HTERT RPE-1 (cell line): Measurements from ENCODE around the gene AGBL1.

Source experiments
- in situ Hi-C: fragments of 300-500 bp; cut with MboI; formaldehyde crosslinking; loops from 4 replicates; pipeline ENCODE4 v1.14.3; 2020; ENCODE audit warnings: low sequenced_read_pairs

AGBL1 gene

GRCh38 chr15:86629409-86630356, 550.0 kb downstream of the AGBL1 start:
- in situ Hi-C loops = no loop called here

DNA sequence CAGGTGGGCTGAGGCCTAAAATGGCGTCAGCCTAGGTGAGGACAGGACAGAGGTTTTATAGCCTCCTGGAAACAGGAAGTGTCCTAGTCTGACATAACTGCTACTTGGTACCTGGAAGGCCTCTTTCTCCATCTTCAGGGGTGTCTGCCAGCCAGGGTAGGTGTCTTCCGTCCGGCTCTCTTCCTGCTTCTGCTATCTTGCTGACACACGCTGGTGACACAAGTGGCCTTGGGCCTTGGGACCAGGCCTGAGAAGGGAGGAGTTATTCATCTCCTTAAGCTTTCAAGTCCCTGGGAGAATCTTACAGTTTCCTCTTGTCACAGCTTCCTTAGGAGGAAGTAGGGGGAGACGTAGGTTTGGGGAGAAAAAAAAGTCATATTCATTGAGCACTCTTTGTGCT, 551.3 kb downstream of the AGBL1 start:
- in situ Hi-C loops = no loop called here

DNA sequence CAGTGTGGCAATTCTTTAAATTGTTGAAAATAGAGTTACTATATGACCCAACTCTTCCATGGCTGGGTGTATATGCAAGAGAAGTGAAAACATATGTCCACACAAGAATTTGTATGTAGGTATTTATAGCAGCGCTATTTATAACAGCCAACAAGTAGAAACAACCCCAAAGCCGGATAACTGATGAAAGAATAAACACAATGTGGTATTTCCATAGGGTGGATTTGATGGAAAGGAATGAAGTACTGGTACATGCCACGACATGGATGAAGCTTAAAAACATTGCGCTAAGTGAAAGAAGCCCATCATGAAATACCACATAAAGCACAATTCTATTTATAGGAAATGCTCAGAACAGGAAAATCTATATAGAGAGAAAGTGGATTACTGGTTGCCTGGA, 554.5 kb downstream of the AGBL1 start:
- in situ Hi-C loops = no loop called here

DNA sequence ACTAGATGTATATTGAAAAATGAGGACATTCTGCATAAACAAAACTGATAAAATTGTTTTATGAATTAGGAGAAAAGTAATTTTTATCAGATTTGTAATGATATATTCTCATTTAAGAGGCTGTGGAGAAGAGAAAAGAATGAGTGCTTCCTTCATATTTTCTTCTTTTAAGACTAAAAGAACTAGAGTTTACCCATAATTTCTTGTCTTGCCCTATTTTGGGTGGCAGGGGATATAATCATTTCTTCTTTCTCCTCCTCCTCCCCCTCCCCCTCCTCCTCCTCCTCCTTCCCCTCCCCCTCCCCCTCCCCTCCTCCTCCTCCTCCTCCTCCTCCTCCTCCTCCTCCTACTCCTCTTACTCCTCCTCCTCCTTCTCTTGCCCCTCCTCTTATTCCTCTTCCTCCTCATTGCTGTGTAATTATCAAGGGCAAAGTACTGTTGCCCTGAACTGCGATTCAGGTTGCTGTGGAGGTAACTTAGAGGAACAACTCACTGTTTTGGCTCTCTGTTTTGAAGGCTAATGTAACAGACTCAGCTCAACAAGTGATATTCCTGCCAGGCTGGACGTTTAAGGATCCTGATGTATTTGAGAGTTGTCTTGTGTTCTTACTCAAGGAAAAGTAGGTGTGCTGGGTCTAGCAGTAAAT, 555.4 kb downstream of the AGBL1 start:
- in situ Hi-C loops = no loop called here

GRCh38 chr15:86644339-86644738, 564.7 kb downstream of the AGBL1 start:
- in situ Hi-C loops = no loop called here

GRCh38 chr15:86645925-86646500, 566.3 kb downstream of the AGBL1 start:
- in situ Hi-C loops = no loop called here

GRCh38 chr15:86647810-86648440, 568.3 kb downstream of the AGBL1 start:
- in situ Hi-C loops = no loop called here

GRCh38 chr15:86649277-86649676, 569.6 kb downstream of the AGBL1 start:
- in situ Hi-C loops = no loop called here

- in situ Hi-C loops = no loop called here
Measured at GRCh38 chr15:86650094-86650493, 570.4 kb downstream of the AGBL1 start.

DNA sequence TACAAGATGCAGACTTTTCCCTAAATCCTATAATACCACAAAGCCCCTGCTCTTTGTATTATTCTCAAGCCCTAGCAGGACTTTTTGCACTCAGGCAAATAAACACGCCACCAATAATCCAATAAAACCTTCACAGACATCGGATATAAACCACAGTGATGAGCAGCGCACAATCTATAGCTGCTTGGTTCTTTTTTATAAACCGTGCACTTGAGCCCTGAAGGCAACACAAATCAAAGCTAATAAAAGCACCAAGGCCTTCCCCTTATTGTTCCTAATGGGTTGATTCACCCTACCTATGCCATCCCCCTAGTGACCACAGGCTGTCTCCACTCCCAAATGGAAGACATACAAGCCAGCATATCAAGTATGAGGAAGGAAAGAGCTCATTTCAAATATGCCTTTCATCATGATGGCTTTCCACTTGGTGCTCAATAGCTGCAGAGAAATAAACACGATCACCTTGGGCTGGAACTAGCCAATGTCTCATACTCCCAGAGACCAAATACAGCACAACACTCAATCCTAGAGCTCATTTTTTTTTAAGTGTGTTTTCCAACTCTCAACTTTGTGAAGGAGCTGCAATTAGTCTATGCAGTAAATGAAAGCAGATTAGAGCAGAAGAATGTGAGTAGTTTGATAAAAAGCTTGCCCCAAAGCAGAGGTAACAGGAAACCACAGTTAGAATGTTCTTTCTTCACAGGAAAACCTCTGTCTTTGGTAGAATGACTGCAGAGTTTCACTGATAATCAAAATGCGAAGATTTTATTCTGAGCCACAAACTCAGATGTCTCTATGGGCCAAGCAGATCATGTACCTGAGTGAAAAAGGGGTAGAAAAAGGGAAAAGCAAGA, 573.9 kb downstream of the AGBL1 start:
- in situ Hi-C loops = no loop called here

DNA sequence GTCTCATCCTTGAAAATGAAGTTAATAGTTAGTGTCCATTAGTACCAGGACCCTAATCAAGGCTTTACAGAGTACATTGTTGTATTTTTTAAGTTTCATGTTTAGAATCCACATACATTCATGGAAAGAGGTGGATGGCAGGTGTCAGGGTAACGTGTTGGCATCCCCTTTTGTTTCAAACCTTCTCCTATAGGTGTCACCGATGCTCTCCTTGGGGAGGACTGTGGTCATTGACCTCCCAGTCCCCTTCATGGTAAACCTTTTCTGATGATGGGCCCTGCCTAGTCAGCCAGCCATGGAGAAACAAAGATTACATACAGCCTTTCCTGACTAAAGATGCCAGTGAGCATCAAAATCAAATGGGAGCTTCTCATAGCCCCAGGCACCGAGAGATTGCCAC, 574.8 kb downstream of the AGBL1 start:
- in situ Hi-C loops = no loop called here

- in situ Hi-C loops = no loop called here
Measured at GRCh38 chr15:86657305-86657704, 577.6 kb downstream of the AGBL1 start.

DNA sequence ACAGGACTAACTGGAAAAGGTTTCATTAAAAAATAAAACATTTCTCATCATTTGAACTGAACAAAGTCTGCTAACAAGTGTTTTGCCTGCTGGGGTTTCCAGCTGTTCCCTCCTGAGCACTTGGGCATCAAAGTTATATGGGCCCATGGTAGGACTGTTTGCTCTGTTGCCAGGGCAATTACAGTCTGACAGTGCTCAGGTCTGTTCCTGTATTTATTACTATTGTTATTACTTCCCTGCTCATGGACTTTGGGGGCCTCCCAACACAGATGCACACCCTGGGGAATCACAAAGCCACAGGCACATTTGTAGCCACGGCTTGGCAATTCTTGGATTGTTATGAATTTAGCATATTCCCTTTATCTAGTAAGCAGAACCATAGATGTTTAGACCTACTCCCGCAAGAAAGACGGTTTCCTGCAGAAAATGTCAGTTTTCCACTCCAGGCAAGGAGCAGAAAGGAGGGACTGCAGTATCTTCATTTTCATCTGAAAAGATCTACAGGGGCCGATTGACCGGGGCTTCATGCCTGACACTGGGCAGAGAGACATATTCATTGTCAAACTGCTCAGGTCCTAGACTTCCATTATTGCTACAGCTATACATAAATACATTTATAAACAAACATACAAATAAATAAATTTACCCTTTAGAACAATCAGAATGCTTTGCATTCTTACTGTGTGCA, 580.2 kb downstream of the AGBL1 start:
- in situ Hi-C loops = no loop called here

DNA sequence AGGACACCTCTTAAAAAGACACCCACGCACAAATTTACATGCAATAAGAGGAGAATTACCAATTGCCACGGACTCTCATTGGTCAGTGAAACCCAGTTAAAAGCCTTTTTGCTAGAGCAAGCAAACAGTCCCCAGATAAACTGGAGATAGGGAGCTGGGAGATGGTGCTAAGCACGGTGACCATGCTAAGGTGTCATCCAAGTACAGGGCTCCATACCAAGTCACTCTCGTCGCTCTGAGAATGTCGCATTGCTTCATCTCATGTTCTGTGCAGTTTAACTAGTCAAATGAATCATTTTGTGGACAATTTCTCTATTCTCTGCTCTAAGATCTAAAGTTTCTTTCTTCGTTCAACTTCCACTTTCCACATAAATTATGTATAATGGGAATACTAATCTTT, 581.9 kb downstream of the AGBL1 start:
- in situ Hi-C loops = no loop called here

- in situ Hi-C loops = no loop called here
Measured at GRCh38 chr15:86663304-86663703, 583.6 kb downstream of the AGBL1 start.

DNA sequence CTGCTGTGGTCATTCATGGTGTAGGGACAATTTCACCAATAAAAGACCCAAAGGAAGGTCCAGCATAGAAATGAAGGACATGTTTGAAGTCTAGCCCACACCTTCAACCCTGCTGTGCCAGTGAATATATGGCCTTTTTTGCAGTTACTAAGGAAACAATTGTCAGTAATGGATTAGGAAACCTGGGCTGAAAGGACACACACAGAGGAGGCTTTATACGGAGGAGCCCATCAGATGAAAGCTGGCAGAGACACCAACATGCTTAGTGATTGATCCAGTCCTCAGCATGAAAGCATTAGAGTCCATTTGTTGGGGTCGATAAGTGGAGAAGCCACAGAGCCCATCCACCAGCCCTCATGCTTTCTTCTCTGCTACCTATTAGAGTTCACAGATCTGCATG, 584.3 kb downstream of the AGBL1 start:
- in situ Hi-C loops = no loop called here

- in situ Hi-C loops = no loop called here
Measured at GRCh38 chr15:86664581-86664980, 584.9 kb downstream of the AGBL1 start.

- in situ Hi-C loops = no loop called here
Measured at GRCh38 chr15:86676002-86676401, 596.3 kb downstream of the AGBL1 start.

DNA sequence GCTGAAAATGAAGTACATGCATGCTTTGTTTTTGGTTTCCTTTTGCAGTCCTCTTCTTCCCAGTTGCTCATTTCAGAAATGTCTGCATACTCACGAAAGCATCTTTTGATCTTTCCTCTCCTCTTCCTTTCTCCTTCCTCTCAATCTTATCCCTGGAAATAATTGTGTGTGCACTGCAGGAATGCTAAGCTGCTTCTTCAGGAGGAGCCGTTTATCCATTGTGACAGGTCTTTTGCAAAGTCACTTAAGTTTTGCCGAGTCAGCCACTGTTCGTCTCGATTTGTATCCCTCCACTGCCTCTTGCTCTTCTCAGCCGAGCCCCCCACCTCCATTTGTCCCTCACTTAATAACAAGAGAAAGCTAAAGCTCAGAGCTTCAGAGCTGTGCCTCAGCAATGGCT, 597.6 kb downstream of the AGBL1 start:
- in situ Hi-C loops = no loop called here

- in situ Hi-C loops = no loop called here
Measured at GRCh38 chr15:86685263-86685662, 605.6 kb downstream of the AGBL1 start.
